Activated CD4-positive, alpha-beta T cell treated with anti-CD3 and anti-CD28 coated beads, Interleukin-2, amount 50 U/mL, for 24 hours (primary cell): ENCODE results near the gene SPANXA2.
"Not testable (repeated sequence)": the region's sequence is repeated elsewhere in the genome, so short reads cannot be mapped to it uniquely, and the experiment has no call there.

Experiments used
- DNase-seq, 2 donors: peaks; one replicate each; pipeline ENCODE4 v3.0.0-alpha.2; 2020; ENCODE audit warnings: low read depth in 1 of 2, low spot score in 1 of 2

The SPANXA2 gene

GRCh38 chrX:141589408-141589807 lies at the start of gene SPANXA2:
Gene SPANXA2 (plus strand): TSS chrX:141589708. CDS start chrX:141589768, 60 bp downstream.
- not testable (repeated sequence) for DNase-seq

GRCh38 chrX:141542551-141542950 lies 47.0 kb upstream of the SPANXA2 start:
- not testable (repeated sequence) for DNase-seq

- not testable (repeated sequence) for DNase-seq
Observed at GRCh38 chrX:141584638-141585037, 4.9 kb upstream of the SPANXA2 start, which contains the start of gene SPANXA1. Gene SPANXA1 (minus strand): TSS chrX:141584738. CDS start chrX:141584678, 60 bp downstream.

GRCh38 chrX:141609111-141609510 lies 19.6 kb downstream of the SPANXA2 start:
- no peak for DNase-seq

GRCh38 chrX:141619336-141619735 lies 29.8 kb downstream of the SPANXA2 start:
- DNase-seq = no peak

- DNase-seq = no peak
Observed at GRCh38 chrX:141632124-141632523, 42.6 kb downstream of the SPANXA2 start.

- no peak for DNase-seq
Observed at GRCh38 chrX:141638550-141638949, 49.0 kb downstream of the SPANXA2 start.
